Right lobe of liver (tissue), 6 donors: ENCODE results near the gene RNF223. TPM values are rescaled to one million over a fixed set of nuclear protein-coding genes. Genes with fewer than 3 reads are reported as not detected.
"Not testable (repeated sequence)": the region's sequence is repeated elsewhere in the genome, so short reads cannot be mapped to it uniquely, and the experiment has no call there.

Experiments
- ATAC-seq, 4 donors: fragments of 200-7000 bp; cut with Tn5 transposase; one replicate each; pipeline ENCODE4 v1.9.1; 2020; ENCODE audit warnings: mild to moderate bottlenecking in 4 of 4, moderate library complexity in 4 of 4
- DNase-seq, 3 donors: peaks; one replicate each; pipeline ENCODE4 v3.0.0-alpha.2; 2020
- H3K27ac ChIP-seq, 3 donors: fragments of 200-600 bp; one replicate each; pipeline ENCODE4 v1.8.0; 2022
- H3K27me3 ChIP-seq, 2 donors: fragments of 200-600 bp; one replicate each; pipeline ENCODE4 v1.8.0; 2022
- H3K36me3 ChIP-seq, 4 donors: fragments of 200-600 bp; sonication (generic) in 1 of 4; one replicate each; pipeline versions ENCODE4 v1.5.1 to v1.8.0; 2017 to 2022; ENCODE audit warnings: control low read depth in 1 of 4
- H3K4me1 ChIP-seq, 4 donors: fragments of 200-600 bp; sonication (generic) in 1 of 4; one replicate each; pipeline versions ENCODE4 v1.5.1 to v1.8.0; 2017 to 2022; ENCODE audit warnings: control low read depth in 1 of 4
- H3K4me3 ChIP-seq, 3 donors: fragments of 200-600 bp; one replicate each; pipeline ENCODE4 v1.8.0; 2022
- H3K9me3 ChIP-seq, 4 donors: fragments of 200-600 bp; sonication (generic) in 1 of 4; one replicate each; pipeline versions ENCODE4 v1.5.1 to v1.8.0; 2017 to 2022; ENCODE audit warnings: control low read depth in 1 of 4
- POLR2A ChIP-seq: fragments of 450-650 bp; IDR thresholded peaks from one replicate; pipeline ENCODE4 v1.6.1; 2017; ENCODE audit warnings: antibody characterized with exemption, mild to moderate bottlenecking
- WGBS: methylation state at CpG from one replicate; pipeline ENCODE4 v1.1.6; 2018; ENCODE audit warnings: low coverage, low lambda C conversion rate; ENCODE audit not compliant: insufficient coverage; ENCODE audit errors: missing lambda C conversion rate; 5-methylcytosine and 5-hydroxymethylcytosine counted together
- intact Hi-C, 2 donors: fragments of 100-400 bp; cut with DNase I; formaldehyde crosslinking; loops; one replicate each; pipeline versions ENCODE4 v1.11.2 to v1.14.1; 2022
- total RNA-seq, 6 experiments: library from RNA; depleted of rRNA in 2 of 6; stranded (reverse); fragments of >200 nt in 2 of 6; fragmentation: NEBNext Ultra II Directional in 3 of 6; extraction: Animal tissue kit (Norgen Biotek cat#: 25700) in 3 of 6; gene quantifications; one replicate each; pipeline versions ENCODE4 v1.1.0 to v1.2.4, GENCODE V29; 2016 to 2023
- TF ChIP-seq, protein P1 (sequence below), 4 donors: fragments of 200-600 bp in 3 of 4; fragments of 450-650 bp in 1 of 4; IDR thresholded peaks; one replicate each; pipeline versions ENCODE4 v1.5.1 to v1.8.0; 2016 to 2022; ENCODE audit warnings: antibody characterized with exemption in 4 of 4, mild to moderate bottlenecking in 2 of 4
- donor health status: DM: no; HTN: yes; CAD: no.
- donor health status: DM: no; HTN: no; CAD: no.
- donor health status: DM: no; HTN: no; CAD: no.
- donor health status: DM: no; HTN: yes; CAD: no.
- donor health status: DM: no; HTN: yes; CAD: no.

Gene RNF223
- total RNA-seq, 6 experiments from 2014 or later, result not detected

DNA sequence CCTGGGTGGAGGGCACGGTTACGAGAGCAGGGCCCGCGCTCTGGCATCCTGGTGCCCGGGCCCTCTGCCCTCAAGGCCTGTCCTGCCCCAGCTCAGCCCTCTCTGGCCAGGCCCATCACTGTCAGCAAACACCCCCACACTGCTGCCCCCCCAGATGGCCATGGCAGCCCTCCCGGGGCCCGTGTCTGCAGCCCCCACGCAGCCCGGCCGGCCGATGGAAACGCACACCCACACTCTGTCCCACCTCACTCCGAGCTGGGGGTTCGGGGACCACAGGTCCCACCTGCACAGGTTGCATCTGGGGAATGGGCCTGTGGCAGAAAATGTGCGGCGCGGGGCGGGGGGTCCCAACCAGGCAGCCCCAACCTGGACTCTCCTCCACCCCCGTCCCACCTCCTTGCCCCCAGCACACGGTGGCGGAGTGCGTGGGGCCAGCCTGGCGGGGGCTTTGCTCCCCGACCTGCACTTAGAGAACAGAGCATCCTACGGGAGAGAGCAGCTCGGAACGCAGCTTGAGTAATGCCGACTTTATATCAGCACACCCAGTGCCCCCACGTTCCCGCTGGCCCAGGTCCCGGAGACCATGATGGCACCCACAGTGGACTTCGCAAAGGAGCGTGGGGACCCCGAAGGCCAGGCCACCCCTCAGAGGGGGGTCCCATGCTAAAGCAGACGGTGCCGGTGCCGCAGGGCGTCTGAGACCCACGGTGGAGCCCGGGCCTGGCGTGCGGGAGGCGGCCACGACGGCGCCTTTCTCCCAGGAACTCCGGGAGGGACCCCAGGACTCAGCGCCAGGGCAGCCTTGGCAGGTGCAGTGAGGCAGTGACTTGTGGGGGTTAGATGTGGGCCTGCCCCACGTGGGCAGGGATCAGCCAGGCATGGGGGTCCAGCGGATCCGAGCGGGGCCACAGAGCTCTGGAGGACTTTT lies 7.5 kb upstream of the RNF223 start:
- Histone ChIP-seq H3K27me3 (no peaks in the 10 kb centered on the region), H3K9me3 (no peaks in the 10 kb centered on the region), H3K4me1 (peaks cover 0 to 11% (median 7%) of the 10 kb centered on the region in 4 donors), H3K4me3 (no peak overlapping the region), H3K27ac (no peak overlapping the region), H3K36me3 (no peaks in the 10 kb centered on the region)
- TF ChIP-seq, protein P1, sequence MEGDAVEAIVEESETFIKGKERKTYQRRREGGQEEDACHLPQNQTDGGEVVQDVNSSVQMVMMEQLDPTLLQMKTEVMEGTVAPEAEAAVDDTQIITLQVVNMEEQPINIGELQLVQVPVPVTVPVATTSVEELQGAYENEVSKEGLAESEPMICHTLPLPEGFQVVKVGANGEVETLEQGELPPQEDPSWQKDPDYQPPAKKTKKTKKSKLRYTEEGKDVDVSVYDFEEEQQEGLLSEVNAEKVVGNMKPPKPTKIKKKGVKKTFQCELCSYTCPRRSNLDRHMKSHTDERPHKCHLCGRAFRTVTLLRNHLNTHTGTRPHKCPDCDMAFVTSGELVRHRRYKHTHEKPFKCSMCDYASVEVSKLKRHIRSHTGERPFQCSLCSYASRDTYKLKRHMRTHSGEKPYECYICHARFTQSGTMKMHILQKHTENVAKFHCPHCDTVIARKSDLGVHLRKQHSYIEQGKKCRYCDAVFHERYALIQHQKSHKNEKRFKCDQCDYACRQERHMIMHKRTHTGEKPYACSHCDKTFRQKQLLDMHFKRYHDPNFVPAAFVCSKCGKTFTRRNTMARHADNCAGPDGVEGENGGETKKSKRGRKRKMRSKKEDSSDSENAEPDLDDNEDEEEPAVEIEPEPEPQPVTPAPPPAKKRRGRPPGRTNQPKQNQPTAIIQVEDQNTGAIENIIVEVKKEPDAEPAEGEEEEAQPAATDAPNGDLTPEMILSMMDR (IDR thresholded peaks at IDR 0.05), result no peak
- no peak for TF ChIP-seq POLR2A
- no peak for ATAC-seq
- 80% methylated on average over 2 of the region's 52 CpGs for WGBS
- intact Hi-C loops, result no loop called here
- DNase-seq, result peak; percentile 23 to 46 (median 45)

DNA sequence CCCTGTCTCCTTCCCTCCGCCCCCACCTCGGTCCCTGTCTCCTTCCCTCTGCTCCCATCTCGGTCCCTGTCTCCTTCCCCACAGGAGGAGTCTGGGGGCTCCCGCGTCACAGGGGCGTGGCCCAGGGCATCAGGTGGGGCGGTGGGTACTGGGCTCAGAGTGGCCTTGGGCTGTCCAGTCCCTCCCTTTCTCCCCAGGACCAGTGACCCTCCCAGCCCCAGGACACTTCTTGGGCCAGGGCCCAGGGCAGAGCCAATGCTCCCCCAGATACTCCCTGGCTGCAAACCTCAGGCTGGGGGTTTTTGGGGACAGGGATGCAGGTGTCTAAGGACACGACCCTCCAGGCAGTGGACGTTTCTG lies 6.8 kb upstream of the RNF223 start:
- intact Hi-C loops, result no loop called here
- H3K4me3 ChIP-seq, result no peak overlapping the region
- 36% methylated on average over 3 of the region's 9 CpGs for WGBS
- TF ChIP-seq, protein P1 (IDR thresholded peaks at IDR 0.05), result no peak
- no peak for TF ChIP-seq POLR2A
- ATAC-seq (no peak), DNase-seq (peak; percentile 15 to 45 (median 44))
- H3K36me3 ChIP-seq, result no peaks in the 10 kb centered on the region
- no peaks in the 10 kb centered on the region for H3K9me3 ChIP-seq
- H3K4me1 ChIP-seq, result peaks cover 0 to 11% (median 7%) of the 10 kb centered on the region in 4 donors
- H3K27me3 ChIP-seq, result no peaks in the 10 kb centered on the region
- no peak overlapping the region for H3K27ac ChIP-seq

DNA sequence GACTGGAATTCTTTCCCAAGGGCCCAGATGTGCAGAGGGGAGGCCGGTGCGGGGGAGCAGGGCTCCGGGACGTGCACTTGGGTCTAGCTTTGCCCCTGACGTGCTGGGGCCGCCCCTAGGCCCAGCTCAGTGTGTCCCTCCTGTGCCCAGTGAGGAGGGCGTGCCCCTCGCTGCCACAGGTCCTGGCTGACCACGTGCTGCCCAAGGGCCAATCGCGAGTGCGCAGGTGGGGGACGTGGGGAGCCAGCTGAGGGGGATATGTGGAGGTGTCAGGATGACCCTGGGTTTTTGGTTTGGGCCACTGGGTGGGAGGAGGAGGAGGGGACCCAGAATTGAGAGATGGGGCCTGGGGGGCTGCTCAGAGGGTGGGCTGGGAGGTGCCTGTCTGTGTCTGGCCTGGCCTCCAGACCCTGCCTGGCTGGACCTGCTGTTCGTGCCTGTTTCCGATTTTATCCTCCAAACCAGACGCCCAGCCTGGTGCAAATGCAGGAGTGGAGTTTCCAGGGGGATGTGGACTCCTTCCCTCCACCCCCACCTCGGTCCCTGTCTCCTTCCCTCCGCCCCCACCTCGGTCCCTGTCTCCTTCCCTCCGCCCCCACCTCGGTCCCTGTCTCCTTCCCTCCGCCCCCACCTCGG lies 6.1 kb upstream of the RNF223 start:
- Histone ChIP-seq H3K27ac (no peak overlapping the region), H3K27me3 (no peaks in the 10 kb centered on the region), H3K9me3 (no peaks in the 10 kb centered on the region), H3K36me3 (no peaks in the 10 kb centered on the region), H3K4me3 (peak overlapping the region in 1 of 3 donors; percentile 11), H3K4me1 (peaks cover 0 to 11% (median 7%) of the 10 kb centered on the region in 4 donors)
- WGBS, result 3% methylated on average over 5 of the region's 23 CpGs
- DNase-seq (peak; percentile 46 to 58 (median 49)), ATAC-seq (peak; percentile 44 to 61 (median 54))
- TF ChIP-seq, protein P1 (IDR thresholded peaks at IDR 0.05), result no peak
- no peak for TF ChIP-seq POLR2A
- intact Hi-C loops, result no loop called here

DNA sequence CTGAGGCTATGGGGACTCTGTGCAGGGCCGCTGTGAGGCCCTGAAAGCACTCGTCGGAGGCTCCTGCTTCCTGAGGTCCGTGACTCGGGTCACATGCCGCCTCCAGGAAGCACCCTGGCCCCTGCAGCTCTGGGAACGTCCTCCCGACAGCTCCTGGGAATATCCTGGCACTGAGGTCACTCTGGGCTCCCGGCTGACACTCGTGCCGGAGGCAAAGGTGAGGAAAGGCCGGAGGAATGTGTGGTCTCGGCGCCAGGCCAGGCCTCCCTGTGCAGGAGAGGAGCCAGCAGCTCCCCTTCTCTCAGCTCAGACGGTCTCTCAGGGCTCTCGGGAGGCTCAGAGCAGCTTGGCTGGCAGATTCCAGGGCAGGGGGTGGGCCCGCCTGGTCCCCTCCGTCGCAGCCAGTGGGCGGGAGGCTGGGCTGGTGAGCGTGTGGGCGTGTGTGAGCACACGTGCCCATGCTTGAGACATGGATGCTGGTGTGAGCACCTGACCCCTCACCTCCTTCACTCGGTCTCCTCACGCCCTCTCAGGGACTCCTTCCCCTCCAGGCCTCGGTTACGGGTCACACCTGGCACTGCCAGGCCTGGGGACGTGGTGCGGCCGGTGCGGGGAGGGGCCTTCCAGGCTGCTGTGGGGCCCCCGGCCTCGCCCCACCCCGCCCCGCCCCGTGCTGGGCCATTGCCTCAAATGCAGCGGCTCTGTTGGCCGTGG lies 5.5 kb upstream of the RNF223 start:
- Histone ChIP-seq H3K27me3 (no peaks in the 10 kb centered on the region), H3K4me3 (peak overlapping the region in 1 of 3 donors; percentile 11), H3K9me3 (no peaks in the 10 kb centered on the region), H3K4me1 (peaks cover 0 to 11% (median 7%) of the 10 kb centered on the region in 4 donors), H3K27ac (peak overlapping the region in 1 of 3 donors; percentile 18), H3K36me3 (no peaks in the 10 kb centered on the region)
- 0% methylated on average over 1 of the region's 38 CpGs for WGBS
- TF ChIP-seq, protein P1 (IDR thresholded peaks at IDR 0.05), result no peak
- TF ChIP-seq POLR2A, result no peak
- intact Hi-C loops, result no loop called here
- DNase-seq (peak; percentile 75 to 88 (median 83)), ATAC-seq (peak; percentile 81 to 91 (median 86))

DNA sequence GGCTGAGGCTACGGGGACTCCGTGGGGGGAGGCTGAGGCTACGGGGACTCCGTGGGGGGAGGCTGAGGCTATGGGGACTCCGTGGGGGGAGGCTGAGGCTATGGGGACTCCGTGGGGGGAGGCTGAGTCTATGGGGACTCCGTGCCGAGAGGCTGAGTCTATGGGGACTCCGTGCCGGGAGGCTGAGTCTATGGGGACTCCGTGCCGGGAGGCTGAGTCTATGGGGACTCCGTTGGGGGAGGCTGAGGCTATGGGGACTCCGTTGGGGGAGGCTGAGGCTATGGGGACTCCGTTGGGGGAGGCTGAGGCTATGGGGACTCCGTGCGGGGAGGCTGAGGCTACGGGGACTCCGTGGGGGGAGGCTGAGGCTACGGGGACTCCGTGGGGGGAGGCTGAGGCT lies 3.3 kb upstream of the RNF223 start:
- H3K9me3 ChIP-seq, H3K27ac ChIP-seq, intact Hi-C loops, H3K27me3 ChIP-seq, DNase-seq, H3K36me3 ChIP-seq, ATAC-seq, H3K4me3 ChIP-seq: not testable (repeated sequence)
- peaks cover 0 to 11% (median 7%) of the 10 kb centered on the region in 4 donors for H3K4me1 ChIP-seq
- 11% methylated on average over 3 of the region's 21 CpGs for WGBS
